ENCODE results near the gene FXYD6. TPM values are rescaled to one million over a fixed set of nuclear protein-coding genes. Genes with fewer than 3 reads are reported as not detected.

The FXYD6 gene
- total RNA-seq, 1 donor from 2014 or later = 95.6 TPM

- Histone ChIP-seq H3F3A (ENCODE audit: low read depth) (no peaks in the 10 kb centered on the region), H3K9me3 (ENCODE audit: low read depth) (no peaks in the 10 kb centered on the region), H4K20me1 (ENCODE audit: low read depth) (no peaks in the 10 kb centered on the region), H3K4me1 (peaks cover 5% of the 10 kb centered on the region), H3K27me3 (no peaks in the 10 kb centered on the region), H3K36me3 (no peaks in the 10 kb centered on the region), H3K9ac (no peak overlapping the region), H3K79me2 (ENCODE audit: low read depth) (no peaks in the 10 kb centered on the region), H3K27ac (no peak overlapping the region), H3K4me3 (no peak overlapping the region), H2AFZ (replicated peaks) (no peak overlapping the region), H3K4me2 (no peak overlapping the region)
- no peak for DNase-seq (ENCODE audit: low spot score)
- Mint-ChIP-seq H3K9me3 (no peaks in the 10 kb centered on the region), H3K4me1 (peaks cover 14% of the 10 kb centered on the region), H3K4me3 (no peak overlapping the region), H3K27ac (peak overlapping the region; percentile 42), H3K27me3 (ENCODE audit: insufficient read depth, low read depth) (peaks cover 14% of the 10 kb centered on the region), H3K36me3 (no peaks in the 10 kb centered on the region)
- TF ChIP-seq CTCF (IDR thresholded peaks at IDR 0.05) = no peak
- no peak for TF ChIP-seq EZH2 (IDR thresholded peaks at IDR 0.05)
- no peak for TF ChIP-seq EZH2phosphoT487 (IDR thresholded peaks at IDR 0.05)
Observed at GRCh38 chr11:117914398-117914761, 37.9 kb upstream of the FXYD6 start.

- Histone ChIP-seq H4K20me1 (ENCODE audit: low read depth) (no peaks in the 10 kb centered on the region), H2AFZ (replicated peaks) (no peak overlapping the region), H3K4me2 (no peak overlapping the region), H3K9me3 (ENCODE audit: low read depth) (no peaks in the 10 kb centered on the region), H3K79me2 (ENCODE audit: low read depth) (no peaks in the 10 kb centered on the region), H3K4me3 (no peak overlapping the region), H3K9ac (no peak overlapping the region), H3F3A (ENCODE audit: low read depth) (no peaks in the 10 kb centered on the region), H3K27me3 (no peaks in the 10 kb centered on the region), H3K4me1 (peaks cover 5% of the 10 kb centered on the region), H3K27ac (no peak overlapping the region), H3K36me3 (no peaks in the 10 kb centered on the region)
- Mint-ChIP-seq H3K9me3 (no peaks in the 10 kb centered on the region), H3K27me3 (ENCODE audit: insufficient read depth, low read depth) (peaks cover 14% of the 10 kb centered on the region), H3K4me1 (peaks cover 14% of the 10 kb centered on the region), H3K4me3 (no peak overlapping the region), H3K36me3 (no peaks in the 10 kb centered on the region), H3K27ac (no peak overlapping the region)
- no peak for DNase-seq (ENCODE audit: low spot score)
- TF ChIP-seq CTCF (IDR thresholded peaks at IDR 0.05) (no peak), EZH2phosphoT487 (IDR thresholded peaks at IDR 0.05) (no peak), EZH2 (IDR thresholded peaks at IDR 0.05) (no peak)
Observed at GRCh38 chr11:117913736-117914397, 37.4 kb upstream of the FXYD6 start.

- Histone ChIP-seq H3F3A (ENCODE audit: low read depth) (no peaks in the 10 kb centered on the region), H3K4me1 (peaks cover 5% of the 10 kb centered on the region), H3K4me3 (no peak overlapping the region), H3K27ac (no peak overlapping the region), H3K9me3 (ENCODE audit: low read depth) (no peaks in the 10 kb centered on the region), H3K36me3 (no peaks in the 10 kb centered on the region), H4K20me1 (ENCODE audit: low read depth) (no peaks in the 10 kb centered on the region), H3K27me3 (no peaks in the 10 kb centered on the region), H3K4me2 (no peak overlapping the region), H3K79me2 (ENCODE audit: low read depth) (no peaks in the 10 kb centered on the region), H3K9ac (no peak overlapping the region), H2AFZ (replicated peaks) (no peak overlapping the region)
- Mint-ChIP-seq H3K36me3 (no peaks in the 10 kb centered on the region), H3K9me3 (no peaks in the 10 kb centered on the region), H3K4me1 (peaks cover 24% of the 10 kb centered on the region), H3K27ac (no peak overlapping the region), H3K4me3 (no peak overlapping the region), H3K27me3 (ENCODE audit: insufficient read depth, low read depth) (peaks cover 13% of the 10 kb centered on the region)
- no peak for DNase-seq (ENCODE audit: low spot score)
- TF ChIP-seq EZH2 (IDR thresholded peaks at IDR 0.05) (no peak), EZH2phosphoT487 (IDR thresholded peaks at IDR 0.05) (no peak), CTCF (IDR thresholded peaks at IDR 0.05) (no peak)
Observed at GRCh38 chr11:117912497-117912896, 36.0 kb upstream of the FXYD6 start.

Measured in neural progenitor cell (in vitro differentiated cells).